ENCODE results near the gene TXNDC9.

DNA sequence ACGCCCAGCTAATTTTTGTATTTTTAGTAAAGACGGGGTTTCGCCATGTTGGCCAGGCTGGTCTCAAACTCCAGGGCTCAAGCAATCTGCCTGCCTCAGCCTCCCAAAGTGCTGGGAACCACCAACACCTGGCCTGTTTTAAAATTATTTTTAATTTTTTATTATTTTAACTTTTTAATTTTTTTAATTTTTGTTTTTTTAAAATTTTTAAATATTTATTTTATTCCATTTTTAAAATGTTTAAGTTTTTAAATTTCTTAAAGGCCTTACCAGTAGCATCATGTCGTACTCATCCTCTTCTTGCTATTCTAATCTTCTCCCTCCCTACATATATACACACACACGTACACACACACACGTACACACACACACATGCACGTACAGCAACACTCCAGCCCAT is 36.6 kb downstream of the TXNDC9 start:
- no peak for TF ChIP-seq EZH2 (IDR thresholded peaks at IDR 0.05; ENCODE audit: low read length, missing control alignments)
- TF ChIP-seq, protein P1, sequence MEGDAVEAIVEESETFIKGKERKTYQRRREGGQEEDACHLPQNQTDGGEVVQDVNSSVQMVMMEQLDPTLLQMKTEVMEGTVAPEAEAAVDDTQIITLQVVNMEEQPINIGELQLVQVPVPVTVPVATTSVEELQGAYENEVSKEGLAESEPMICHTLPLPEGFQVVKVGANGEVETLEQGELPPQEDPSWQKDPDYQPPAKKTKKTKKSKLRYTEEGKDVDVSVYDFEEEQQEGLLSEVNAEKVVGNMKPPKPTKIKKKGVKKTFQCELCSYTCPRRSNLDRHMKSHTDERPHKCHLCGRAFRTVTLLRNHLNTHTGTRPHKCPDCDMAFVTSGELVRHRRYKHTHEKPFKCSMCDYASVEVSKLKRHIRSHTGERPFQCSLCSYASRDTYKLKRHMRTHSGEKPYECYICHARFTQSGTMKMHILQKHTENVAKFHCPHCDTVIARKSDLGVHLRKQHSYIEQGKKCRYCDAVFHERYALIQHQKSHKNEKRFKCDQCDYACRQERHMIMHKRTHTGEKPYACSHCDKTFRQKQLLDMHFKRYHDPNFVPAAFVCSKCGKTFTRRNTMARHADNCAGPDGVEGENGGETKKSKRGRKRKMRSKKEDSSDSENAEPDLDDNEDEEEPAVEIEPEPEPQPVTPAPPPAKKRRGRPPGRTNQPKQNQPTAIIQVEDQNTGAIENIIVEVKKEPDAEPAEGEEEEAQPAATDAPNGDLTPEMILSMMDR (conservative IDR thresholded peaks at IDR 0.05 in 1 of 2, IDR thresholded peaks at IDR 0.05 in 1 of 2; ENCODE audit: low read depth in 1 of 2, low read length in 2 of 2) = no peak

All from fibroblast of lung (primary cell).